Diencephalon (tissue), 1 donor: ENCODE data around the gene TTC1. TPM values are rescaled to one million over a fixed set of nuclear protein-coding genes. Genes with fewer than 3 reads are reported as not detected.

Source experiments
- small RNA-seq: library from RNA; depleted of rRNA; stranded (forward); fragments of <200 nt; gene quantifications from one replicate; pipeline ENCODE3, GENCODE V24; 2014
- total RNA-seq: library from RNA; depleted of rRNA; stranded (reverse); fragments of >200 nt; gene quantifications from one replicate; pipeline ENCODE4 v1.2.3, GENCODE V29; 2014

Gene TTC1
- total RNA-seq, result 60.7 TPM

DNA sequence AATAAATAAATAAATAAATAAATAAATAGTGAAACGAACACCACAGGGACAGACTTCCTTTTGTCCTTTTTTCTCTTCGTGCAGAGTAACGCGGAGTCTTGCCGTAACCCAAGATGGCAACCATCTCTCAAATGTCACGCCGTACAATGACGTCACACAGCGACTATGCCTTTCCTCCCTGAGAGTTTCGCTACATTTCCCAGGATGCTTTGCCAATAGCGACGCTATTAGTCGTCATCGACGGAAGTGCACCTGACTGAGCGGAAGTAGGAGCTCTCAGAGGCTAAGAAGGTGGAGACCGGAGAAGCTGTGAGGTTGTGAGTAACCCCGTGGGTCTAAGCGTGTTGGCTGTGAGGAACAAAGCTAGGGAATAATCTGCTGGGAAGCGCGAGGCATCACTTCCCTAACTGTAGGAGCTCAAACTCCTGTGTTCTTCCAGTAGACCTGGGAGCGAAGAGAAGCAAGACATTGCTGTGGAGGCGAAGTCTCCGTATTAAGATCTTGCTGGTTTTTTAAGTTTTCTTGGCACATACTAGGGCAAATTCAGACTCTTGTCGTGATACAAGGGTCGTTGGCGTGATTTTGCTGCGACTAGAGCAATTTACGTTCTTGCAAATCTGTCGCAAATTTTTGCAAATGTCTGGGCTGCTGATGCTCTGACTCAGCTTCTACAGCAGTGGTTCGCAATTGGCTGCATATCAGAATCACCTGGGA is at the start of gene TTC1:
TTC1 (plus strand) TSS at position 263 of the 714 bp plus-strand sequence. CDS start 1,390 bp downstream, outside the sequence.

Small RNAs within 50 kb of the gene (small RNA-seq; reads per million reads assigned to genes)
- not detected for gene RF00019

Other genes with a start within 250 kb of the TTC1 start
- 6.9 TPM for gene ADRA1B, start 92.7 kb upstream of the TTC1 start, total RNA-seq
- 49.4 TPM for gene PWWP2A, start 110.3 kb downstream of the TTC1 start, total RNA-seq
- gene FABP6, start 220.4 kb downstream of the TTC1 start, total RNA-seq, result 14.8 TPM